ENCODE data around the gene COL4A3. TPM values are rescaled to one million over a fixed set of nuclear protein-coding genes. Genes with fewer than 3 reads are reported as not detected.

Gene COL4A3
- total and polyA plus RNA-seq, 9 of the 15 experiments (the other 6 are each of a cell fraction or from before 2014, with no cell fraction given), result not detected

GRCh38 chr2:227349989-227350612 lies 185.7 kb downstream of the COL4A3 start:
- H4K20me1 ChIP-seq (replicated peaks; ENCODE audit: control insufficient read depth, insufficient read depth, low read length), result no peaks in the 10 kb centered on the region
- ATAC-seq (no peak), FAIRE-seq (no peak), DNase-seq (ENCODE audit: extremely low read depth in 1 of 4, low spot score in 3 of 4) (no peak)
- no peak overlapping the region for H3K4me3 ChIP-seq
- H3K9ac ChIP-seq (ENCODE audit: insufficient read depth in 1 of 2, low read depth in 2 of 2, low read length in 2 of 2), result no peak overlapping the region
- H3K79me2 ChIP-seq (ENCODE audit: control insufficient read depth, insufficient read depth, low read length), result no peaks in the 10 kb centered on the region
- H3K4me1 ChIP-seq (replicated peaks in 1 of 2; ENCODE audit: control insufficient read depth in 2 of 2, insufficient read depth in 2 of 2, low read length in 2 of 2), result no peaks in the 10 kb centered on the region
- H3K36me3 ChIP-seq (ENCODE audit: control insufficient read depth, insufficient read depth, low read length), result peaks cover 21% of the 10 kb centered on the region; the same call in 1 of the 3 replicates
- no peak for TF ChIP-seq EZH2 (IDR thresholded peaks at IDR 0.05; ENCODE audit: borderline replicate concordance, low read depth, low read length)
- no peak for TF ChIP-seq PHB (CRISPR knock-in tag; IDR thresholded peaks at IDR 0.05)
- no peak for TF ChIP-seq JUN (IDR thresholded peaks at IDR 0.05; ENCODE audit: borderline replicate concordance, low read depth, low read length)
- no peak for TF ChIP-seq JUN (CRISPR knock-in tag; IDR thresholded peaks at IDR 0.05; ENCODE audit: borderline replicate concordance)
- TF ChIP-seq MCM2 (IDR thresholded peaks at IDR 0.05; ENCODE audit: low read depth), result no peak
- TF ChIP-seq KLF1 (tag; IDR thresholded peaks at IDR 0.05), result no peak
- no peak for TF ChIP-seq PHB2 (IDR thresholded peaks at IDR 0.05; ENCODE audit: low read depth)
- TF ChIP-seq CBX5 (IDR thresholded peaks at IDR 0.05; ENCODE audit: borderline replicate concordance, low read depth), result no peak
- TF ChIP-seq FUS (optimal IDR thresholded peaks at IDR 0.05; ENCODE audit: low read depth, low read length), result no peak
- TF ChIP-seq ZFP30 (CRISPR knock-in tag; IDR thresholded peaks at IDR 0.05; ENCODE audit: borderline replicate concordance), result no peak
- TF ChIP-seq ZNF134 (CRISPR knock-in tag; conservative IDR thresholded peaks at IDR 0.05), result no peak
- TF ChIP-seq ZNF239 (CRISPR knock-in tag; IDR thresholded peaks at IDR 0.05), result no peak
- TF ChIP-seq SMARCC2 (IDR thresholded peaks at IDR 0.05; ENCODE audit: low read depth), result no peak
- TF ChIP-seq ADNP (tag; IDR thresholded peaks at IDR 0.05), result no peak
- TF ChIP-seq BCOR (IDR thresholded peaks at IDR 0.05), result no peak
- no peak for TF ChIP-seq CHCHD3 (CRISPR knock-in tag; IDR thresholded peaks at IDR 0.05)
- no peak for TF ChIP-seq SOX6 (IDR thresholded peaks at IDR 0.05)
- no peak for TF ChIP-seq ZNF764 (CRISPR knock-in tag; IDR thresholded peaks at IDR 0.05; ENCODE audit: low read depth)
- no peak for TF ChIP-seq CHAMP1 (IDR thresholded peaks at IDR 0.05)
- intact Hi-C loops (cut with micrococcal nuclease) (no loop called here), in situ Hi-C loops (cut with MboI) (no loop called here)
- BruUV-seq (replicated peaks), result no TSS peak
- 87% methylated on average over 6 of the region's 7 CpGs for WGBS (ENCODE audit: insufficient coverage, low coverage, missing lambda C conversion rate)
- H3K9me1 ChIP-seq (ENCODE audit: control insufficient read depth, insufficient read depth, low read length), result no peaks in the 10 kb centered on the region
- ChIA-PET POLR2A (interaction anchor here (0.7 kb wide), 1 partner anchor 957 kb away, joined by 3 read pairs; no protein-coding TSS in a partner anchor), CTCF (ENCODE audit: low intra/inter-chr PET ratio) (no interaction called here)
- no peak overlapping the region for H3K27ac ChIP-seq (ENCODE audit: extremely low read depth, low read depth, low read length)
- no peak overlapping the region for H2AFZ ChIP-seq (ENCODE audit: low read depth, low read length)
- no peaks in the 10 kb centered on the region for H3K9me3 ChIP-seq (replicated peaks; ENCODE audit: control insufficient read depth, insufficient read depth, low read depth, low read length)
- H3K4me2 ChIP-seq (ENCODE audit: insufficient read depth, low read length), result no peak overlapping the region
- no peaks in the 10 kb centered on the region for H3K27me3 ChIP-seq (ENCODE audit: control insufficient read depth in 2 of 2, insufficient read depth in 2 of 2, low read length in 2 of 2)

Measured in K562 (cell line).